ENCODE data around the gene GOLGA5. TPM values are rescaled to one million over a fixed set of nuclear protein-coding genes. Genes with fewer than 3 reads are reported as not detected.

Gene GOLGA5
- total and polyA plus RNA-seq, 2 experiments from 2014 or later, result 26.2 to 30.2 TPM

DNA sequence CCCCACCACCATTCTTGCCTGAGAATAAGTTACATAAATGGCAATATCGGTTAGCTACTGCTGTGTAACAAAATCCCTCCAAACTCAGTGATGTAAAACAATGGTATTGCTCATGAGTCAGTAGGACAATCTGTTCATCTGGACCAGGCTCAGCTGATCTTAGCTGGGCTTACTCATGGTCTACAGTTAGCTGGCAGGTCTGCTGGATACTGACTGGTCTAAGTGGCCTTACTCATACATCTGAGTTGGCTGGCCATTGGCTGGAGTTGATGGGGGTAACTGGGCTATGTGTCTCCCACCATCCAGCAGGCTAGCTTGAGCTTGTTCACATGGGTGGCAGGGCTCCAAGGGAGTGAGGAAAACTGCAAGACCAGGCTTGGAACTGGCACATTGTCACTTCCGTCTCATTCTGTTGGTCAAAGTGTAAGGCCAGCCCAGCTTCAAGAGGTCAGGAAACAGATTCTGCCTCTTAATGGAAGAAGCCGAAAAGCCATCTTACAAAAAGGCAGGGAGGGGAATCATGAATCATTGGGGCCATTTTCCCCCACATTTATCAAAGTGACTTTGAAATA is 72.2 kb downstream of the GOLGA5 start (continued):
- TF ChIP-seq, protein P1, sequence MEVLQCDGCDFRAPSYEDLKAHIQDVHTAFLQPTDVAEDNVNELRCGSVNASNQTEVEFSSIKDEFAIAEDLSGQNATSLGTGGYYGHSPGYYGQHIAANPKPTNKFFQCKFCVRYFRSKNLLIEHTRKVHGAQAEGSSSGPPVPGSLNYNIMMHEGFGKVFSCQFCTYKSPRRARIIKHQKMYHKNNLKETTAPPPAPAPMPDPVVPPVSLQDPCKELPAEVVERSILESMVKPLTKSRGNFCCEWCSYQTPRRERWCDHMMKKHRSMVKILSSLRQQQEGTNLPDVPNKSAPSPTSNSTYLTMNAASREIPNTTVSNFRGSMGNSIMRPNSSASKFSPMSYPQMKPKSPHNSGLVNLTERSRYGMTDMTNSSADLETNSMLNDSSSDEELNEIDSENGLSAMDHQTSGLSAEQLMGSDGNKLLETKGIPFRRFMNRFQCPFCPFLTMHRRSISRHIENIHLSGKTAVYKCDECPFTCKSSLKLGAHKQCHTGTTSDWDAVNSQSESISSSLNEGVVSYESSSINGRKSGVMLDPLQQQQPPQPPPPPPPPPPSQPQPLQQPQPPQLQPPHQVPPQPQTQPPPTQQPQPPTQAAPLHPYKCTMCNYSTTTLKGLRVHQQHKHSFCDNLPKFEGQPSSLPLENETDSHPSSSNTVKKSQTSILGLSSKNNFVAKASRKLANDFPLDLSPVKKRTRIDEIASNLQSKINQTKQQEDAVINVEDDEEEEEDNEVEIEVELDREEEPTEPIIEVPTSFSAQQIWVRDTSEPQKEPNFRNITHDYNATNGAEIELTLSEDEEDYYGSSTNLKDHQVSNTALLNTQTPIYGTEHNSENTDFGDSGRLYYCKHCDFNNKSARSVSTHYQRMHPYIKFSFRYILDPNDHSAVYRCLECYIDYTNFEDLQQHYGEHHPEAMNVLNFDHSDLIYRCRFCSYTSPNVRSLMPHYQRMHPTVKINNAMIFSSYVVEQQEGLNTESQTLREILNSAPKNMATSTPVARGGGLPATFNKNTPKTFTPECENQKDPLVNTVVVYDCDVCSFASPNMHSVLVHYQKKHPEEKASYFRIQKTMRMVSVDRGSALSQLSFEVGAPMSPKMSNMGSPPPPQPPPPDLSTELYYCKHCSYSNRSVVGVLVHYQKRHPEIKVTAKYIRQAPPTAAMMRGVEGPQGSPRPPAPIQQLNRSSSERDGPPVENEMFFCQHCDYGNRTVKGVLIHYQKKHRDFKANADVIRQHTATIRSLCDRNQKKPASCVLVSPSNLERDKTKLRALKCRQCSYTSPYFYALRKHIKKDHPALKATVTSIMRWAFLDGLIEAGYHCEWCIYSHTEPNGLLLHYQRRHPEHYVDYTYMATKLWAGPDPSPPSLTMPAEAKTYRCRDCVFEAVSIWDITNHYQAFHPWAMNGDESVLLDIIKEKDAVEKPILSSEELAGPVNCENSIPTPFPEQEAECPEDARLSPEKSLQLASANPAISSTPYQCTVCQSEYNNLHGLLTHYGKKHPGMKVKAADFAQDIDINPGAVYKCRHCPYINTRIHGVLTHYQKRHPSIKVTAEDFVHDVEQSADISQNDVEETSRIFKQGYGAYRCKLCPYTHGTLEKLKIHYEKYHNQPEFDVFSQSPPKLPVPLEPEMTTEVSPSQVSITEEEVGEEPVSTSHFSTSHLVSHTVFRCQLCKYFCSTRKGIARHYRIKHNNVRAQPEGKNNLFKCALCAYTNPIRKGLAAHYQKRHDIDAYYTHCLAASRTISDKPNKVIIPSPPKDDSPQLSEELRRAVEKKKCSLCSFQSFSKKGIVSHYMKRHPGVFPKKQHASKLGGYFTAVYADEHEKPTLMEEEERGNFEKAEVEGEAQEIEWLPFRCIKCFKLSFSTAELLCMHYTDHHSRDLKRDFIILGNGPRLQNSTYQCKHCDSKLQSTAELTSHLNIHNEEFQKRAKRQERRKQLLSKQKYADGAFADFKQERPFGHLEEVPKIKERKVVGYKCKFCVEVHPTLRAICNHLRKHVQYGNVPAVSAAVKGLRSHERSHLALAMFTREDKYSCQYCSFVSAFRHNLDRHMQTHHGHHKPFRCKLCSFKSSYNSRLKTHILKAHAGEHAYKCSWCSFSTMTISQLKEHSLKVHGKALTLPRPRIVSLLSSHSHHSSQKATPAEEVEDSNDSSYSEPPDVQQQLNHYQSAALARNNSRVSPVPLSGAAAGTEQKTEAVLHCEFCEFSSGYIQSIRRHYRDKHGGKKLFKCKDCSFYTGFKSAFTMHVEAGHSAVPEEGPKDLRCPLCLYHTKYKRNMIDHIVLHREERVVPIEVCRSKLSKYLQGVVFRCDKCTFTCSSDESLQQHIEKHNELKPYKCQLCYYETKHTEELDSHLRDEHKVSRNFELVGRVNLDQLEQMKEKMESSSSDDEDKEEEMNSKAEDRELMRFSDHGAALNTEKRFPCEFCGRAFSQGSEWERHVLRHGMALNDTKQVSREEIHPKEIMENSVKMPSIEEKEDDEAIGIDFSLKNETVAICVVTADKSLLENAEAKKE (CRISPR knock-in tag; IDR thresholded peaks at IDR 0.05), result no peak
- TF ChIP-seq EZH2phosphoT487 (IDR thresholded peaks at IDR 0.05; ENCODE audit: unreplicated experiment) (no peak), STAT1 (IDR thresholded peaks at IDR 0.05; ENCODE audit: unreplicated experiment) (no peak), NANOG (IDR thresholded peaks at IDR 0.05; ENCODE audit: borderline replicate concordance) (no peak), ZNF114 (CRISPR knock-in tag; IDR thresholded peaks at IDR 0.05) (no peak)
- TF ChIP-seq, protein P2, sequence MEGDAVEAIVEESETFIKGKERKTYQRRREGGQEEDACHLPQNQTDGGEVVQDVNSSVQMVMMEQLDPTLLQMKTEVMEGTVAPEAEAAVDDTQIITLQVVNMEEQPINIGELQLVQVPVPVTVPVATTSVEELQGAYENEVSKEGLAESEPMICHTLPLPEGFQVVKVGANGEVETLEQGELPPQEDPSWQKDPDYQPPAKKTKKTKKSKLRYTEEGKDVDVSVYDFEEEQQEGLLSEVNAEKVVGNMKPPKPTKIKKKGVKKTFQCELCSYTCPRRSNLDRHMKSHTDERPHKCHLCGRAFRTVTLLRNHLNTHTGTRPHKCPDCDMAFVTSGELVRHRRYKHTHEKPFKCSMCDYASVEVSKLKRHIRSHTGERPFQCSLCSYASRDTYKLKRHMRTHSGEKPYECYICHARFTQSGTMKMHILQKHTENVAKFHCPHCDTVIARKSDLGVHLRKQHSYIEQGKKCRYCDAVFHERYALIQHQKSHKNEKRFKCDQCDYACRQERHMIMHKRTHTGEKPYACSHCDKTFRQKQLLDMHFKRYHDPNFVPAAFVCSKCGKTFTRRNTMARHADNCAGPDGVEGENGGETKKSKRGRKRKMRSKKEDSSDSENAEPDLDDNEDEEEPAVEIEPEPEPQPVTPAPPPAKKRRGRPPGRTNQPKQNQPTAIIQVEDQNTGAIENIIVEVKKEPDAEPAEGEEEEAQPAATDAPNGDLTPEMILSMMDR (conservative IDR thresholded peaks at IDR 0.05; ENCODE audit: low read depth in 2 of 2), result no peak
- TF ChIP-seq, protein P3, sequence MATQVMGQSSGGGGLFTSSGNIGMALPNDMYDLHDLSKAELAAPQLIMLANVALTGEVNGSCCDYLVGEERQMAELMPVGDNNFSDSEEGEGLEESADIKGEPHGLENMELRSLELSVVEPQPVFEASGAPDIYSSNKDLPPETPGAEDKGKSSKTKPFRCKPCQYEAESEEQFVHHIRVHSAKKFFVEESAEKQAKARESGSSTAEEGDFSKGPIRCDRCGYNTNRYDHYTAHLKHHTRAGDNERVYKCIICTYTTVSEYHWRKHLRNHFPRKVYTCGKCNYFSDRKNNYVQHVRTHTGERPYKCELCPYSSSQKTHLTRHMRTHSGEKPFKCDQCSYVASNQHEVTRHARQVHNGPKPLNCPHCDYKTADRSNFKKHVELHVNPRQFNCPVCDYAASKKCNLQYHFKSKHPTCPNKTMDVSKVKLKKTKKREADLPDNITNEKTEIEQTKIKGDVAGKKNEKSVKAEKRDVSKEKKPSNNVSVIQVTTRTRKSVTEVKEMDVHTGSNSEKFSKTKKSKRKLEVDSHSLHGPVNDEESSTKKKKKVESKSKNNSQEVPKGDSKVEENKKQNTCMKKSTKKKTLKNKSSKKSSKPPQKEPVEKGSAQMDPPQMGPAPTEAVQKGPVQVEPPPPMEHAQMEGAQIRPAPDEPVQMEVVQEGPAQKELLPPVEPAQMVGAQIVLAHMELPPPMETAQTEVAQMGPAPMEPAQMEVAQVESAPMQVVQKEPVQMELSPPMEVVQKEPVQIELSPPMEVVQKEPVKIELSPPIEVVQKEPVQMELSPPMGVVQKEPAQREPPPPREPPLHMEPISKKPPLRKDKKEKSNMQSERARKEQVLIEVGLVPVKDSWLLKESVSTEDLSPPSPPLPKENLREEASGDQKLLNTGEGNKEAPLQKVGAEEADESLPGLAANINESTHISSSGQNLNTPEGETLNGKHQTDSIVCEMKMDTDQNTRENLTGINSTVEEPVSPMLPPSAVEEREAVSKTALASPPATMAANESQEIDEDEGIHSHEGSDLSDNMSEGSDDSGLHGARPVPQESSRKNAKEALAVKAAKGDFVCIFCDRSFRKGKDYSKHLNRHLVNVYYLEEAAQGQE (IDR thresholded peaks at IDR 0.05; ENCODE audit: unreplicated experiment), result no peak
